Parathyroid adenoma (tissue), 2 donors: ENCODE measurements around the gene PTPN23.

ENCODE experiments used
- H2AFZ ChIP-seq: fragments of 300-600 bp; sonication (generic); one replicate; pipeline ENCODE4 v1.7.0; 2017; ENCODE audit warnings: antibody characterized with exemption, mild to moderate bottlenecking
- H3K27ac ChIP-seq: fragments of 300-600 bp; sonication (generic); one replicate; pipeline ENCODE4 v1.7.0; 2017
- H3K27me3 ChIP-seq: fragments of 300-600 bp; sonication (generic); one replicate; pipeline ENCODE4 v1.7.0; 2017; ENCODE audit warnings: low read length; ENCODE audit not compliant: control insufficient read depth, insufficient read depth
- H3K36me3 ChIP-seq: fragments of 300-600 bp; sonication (generic); one replicate; pipeline ENCODE4 v1.7.0; 2017; ENCODE audit warnings: low read length; ENCODE audit not compliant: control insufficient read depth, insufficient read depth
- H3K4me1 ChIP-seq: fragments of 300-600 bp; sonication (generic); one replicate; pipeline ENCODE4 v1.7.0; 2017; ENCODE audit warnings: control low read depth
- H3K4me2 ChIP-seq: fragments of 300-600 bp; sonication (generic); one replicate; pipeline ENCODE4 v1.7.0; 2017; ENCODE audit warnings: low read length
- H3K4me3 ChIP-seq: fragments of 300-600 bp; sonication (generic); one replicate; pipeline ENCODE4 v1.7.0; 2017; ENCODE audit warnings: low read depth, low read length
- H3K79me2 ChIP-seq: fragments of 300-600 bp; sonication (generic); one replicate; pipeline ENCODE4 v1.7.0; 2017; ENCODE audit warnings: control low read depth
- H3K9ac ChIP-seq: fragments of 300-600 bp; sonication (generic); one replicate; pipeline ENCODE4 v1.7.0; 2017; ENCODE audit warnings: mild to moderate bottlenecking
- H3K9me3 ChIP-seq: fragments of 300-600 bp; sonication (generic); one replicate; pipeline ENCODE4 v1.7.0; 2017; ENCODE audit warnings: low read length; ENCODE audit not compliant: control insufficient read depth
- TF ChIP-seq, protein P1 (sequence below): fragments of 300-600 bp; sonication (generic); IDR thresholded peaks from one replicate; pipeline ENCODE4 v1.7.0; 2017; ENCODE audit warnings: antibody characterized with exemption, mild to moderate bottlenecking
- donor health status: primary hyperparathyroidism.

Gene PTPN23

DNA sequence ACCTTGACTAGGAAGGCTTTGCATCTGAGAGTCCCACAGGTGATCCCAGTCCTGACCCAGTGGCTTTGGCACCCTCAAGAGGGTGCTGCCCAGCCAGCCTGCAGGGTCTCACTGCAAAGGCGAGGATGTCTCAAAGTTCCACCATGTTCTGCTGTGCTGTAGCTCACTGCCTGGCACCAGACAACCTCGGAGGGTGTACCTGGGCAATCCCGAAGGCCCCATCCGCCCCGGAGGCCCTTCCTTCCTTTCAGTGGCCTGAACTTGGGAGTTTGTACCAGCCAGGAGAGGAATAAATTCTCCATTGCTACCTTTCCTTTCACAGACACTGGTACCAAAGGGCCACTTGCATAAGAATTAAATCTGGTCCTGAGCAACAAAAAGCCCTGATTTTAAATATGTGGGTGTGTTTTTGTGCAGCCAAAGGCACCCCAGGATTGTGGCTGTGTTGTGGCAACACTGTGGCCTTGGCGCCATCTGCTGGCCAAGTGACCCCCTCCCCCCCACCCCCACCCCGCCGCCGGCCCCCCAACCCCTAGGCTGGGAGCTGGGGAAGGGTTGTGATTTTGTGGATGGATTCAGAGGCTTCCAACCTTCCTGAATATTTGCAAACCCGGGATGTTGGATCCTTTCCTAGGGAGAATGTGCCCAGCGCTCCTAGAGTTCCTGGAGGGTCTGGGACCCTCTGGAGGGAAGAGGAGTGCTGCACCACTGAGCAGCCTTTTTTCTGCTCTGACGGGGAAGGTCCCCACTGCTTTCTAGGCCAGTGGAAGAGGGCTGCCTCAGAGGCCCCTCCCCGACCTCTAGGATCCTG, 9.7 kb upstream of the PTPN23 start:
- no peaks in the 10 kb centered on the region for H3K36me3 ChIP-seq
- H3K4me3 ChIP-seq = no peak overlapping the region
- H3K27ac ChIP-seq = no peak overlapping the region
- TF ChIP-seq, protein P1, sequence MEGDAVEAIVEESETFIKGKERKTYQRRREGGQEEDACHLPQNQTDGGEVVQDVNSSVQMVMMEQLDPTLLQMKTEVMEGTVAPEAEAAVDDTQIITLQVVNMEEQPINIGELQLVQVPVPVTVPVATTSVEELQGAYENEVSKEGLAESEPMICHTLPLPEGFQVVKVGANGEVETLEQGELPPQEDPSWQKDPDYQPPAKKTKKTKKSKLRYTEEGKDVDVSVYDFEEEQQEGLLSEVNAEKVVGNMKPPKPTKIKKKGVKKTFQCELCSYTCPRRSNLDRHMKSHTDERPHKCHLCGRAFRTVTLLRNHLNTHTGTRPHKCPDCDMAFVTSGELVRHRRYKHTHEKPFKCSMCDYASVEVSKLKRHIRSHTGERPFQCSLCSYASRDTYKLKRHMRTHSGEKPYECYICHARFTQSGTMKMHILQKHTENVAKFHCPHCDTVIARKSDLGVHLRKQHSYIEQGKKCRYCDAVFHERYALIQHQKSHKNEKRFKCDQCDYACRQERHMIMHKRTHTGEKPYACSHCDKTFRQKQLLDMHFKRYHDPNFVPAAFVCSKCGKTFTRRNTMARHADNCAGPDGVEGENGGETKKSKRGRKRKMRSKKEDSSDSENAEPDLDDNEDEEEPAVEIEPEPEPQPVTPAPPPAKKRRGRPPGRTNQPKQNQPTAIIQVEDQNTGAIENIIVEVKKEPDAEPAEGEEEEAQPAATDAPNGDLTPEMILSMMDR = no peak
- H3K9me3 ChIP-seq = no peaks in the 10 kb centered on the region
- no peaks in the 10 kb centered on the region for H3K79me2 ChIP-seq
- no peak overlapping the region for H3K9ac ChIP-seq
- H3K4me2 ChIP-seq = no peak overlapping the region
- H3K4me1 ChIP-seq = no peaks in the 10 kb centered on the region
- no peak overlapping the region for H2AFZ ChIP-seq
- H3K27me3 ChIP-seq = no peaks in the 10 kb centered on the region

DNA sequence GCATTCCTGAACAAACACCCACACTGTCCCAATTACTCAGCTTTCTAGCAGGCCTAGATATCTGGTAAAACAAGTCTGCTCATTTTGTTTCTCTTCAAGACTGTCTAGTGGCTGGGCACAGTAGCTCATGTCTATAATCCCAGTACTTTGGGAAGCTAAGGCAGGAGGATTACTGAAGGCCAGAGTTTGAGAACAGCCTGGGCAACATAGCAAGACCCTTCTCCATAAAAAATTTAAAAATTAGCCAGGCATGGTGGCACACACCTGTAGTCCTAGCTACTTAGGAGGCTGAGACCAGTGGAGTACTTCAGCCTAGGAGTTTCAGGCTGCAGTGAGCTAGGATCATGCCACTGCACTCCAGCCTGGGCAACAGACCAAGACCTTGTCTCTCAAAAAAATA, 6.2 kb upstream of the PTPN23 start:
- H3K4me3 ChIP-seq = no peak overlapping the region
- no peaks in the 10 kb centered on the region for H3K4me1 ChIP-seq
- no peak overlapping the region for H3K9ac ChIP-seq
- H3K4me2 ChIP-seq = no peak overlapping the region
- no peaks in the 10 kb centered on the region for H3K9me3 ChIP-seq
- TF ChIP-seq, protein P1 = no peak
- H3K79me2 ChIP-seq = no peaks in the 10 kb centered on the region
- H3K36me3 ChIP-seq = no peaks in the 10 kb centered on the region
- H3K27me3 ChIP-seq = no peaks in the 10 kb centered on the region
- H2AFZ ChIP-seq = no peak overlapping the region
- no peak overlapping the region for H3K27ac ChIP-seq

DNA sequence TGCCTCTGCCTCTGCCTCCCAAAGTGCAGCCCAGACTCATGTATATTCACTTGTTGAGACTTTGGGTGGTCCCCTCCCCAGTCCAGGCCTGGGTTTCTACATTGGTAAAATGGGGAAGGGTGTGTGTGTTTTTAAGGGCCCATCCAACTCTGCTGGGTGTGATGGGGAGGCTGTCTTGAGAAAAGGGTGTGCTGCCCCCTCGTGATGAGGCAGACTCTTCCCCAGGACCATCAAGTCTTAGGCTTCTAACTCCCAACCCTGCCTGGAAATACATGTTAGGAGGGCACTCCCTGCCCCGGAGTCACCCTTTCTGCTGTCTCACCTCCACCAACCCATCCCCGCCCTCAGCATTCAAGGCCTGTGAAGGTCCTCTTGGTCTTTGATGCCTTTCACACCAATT, 4.4 kb upstream of the PTPN23 start:
- no peak overlapping the region for H2AFZ ChIP-seq
- TF ChIP-seq, protein P1 = no peak
- no peak overlapping the region for H3K4me3 ChIP-seq

DNA sequence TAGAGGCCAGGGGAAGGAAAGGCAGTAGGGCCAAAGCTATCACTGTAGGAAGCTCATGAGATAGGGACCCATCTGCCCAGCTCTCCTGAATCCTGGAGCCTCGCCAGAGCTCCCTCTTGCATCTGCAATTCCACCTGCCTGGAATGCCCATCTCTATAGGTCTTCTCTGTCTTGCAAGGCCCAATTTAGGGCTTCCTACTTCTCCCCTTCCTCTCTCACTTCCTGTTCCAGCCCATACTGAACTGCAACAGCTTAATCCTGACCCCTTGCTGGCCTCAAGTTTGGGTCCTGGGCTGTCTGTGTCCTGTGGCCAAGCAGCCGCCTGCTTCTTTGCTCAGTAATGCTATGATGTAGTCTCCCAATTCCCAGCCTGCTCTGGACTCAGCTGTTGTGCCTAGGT, 3.6 kb upstream of the PTPN23 start:
- no peak overlapping the region for H2AFZ ChIP-seq
- H3K4me3 ChIP-seq = no peak overlapping the region
- no peak overlapping the region for H3K27ac ChIP-seq
- TF ChIP-seq, protein P1 = no peak
- no peaks in the 10 kb centered on the region for H3K27me3 ChIP-seq
- no peaks in the 10 kb centered on the region for H3K4me1 ChIP-seq
- no peaks in the 10 kb centered on the region for H3K9me3 ChIP-seq
- peaks cover 5% of the 10 kb centered on the region for H3K79me2 ChIP-seq
- no peak overlapping the region for H3K9ac ChIP-seq
- no peaks in the 10 kb centered on the region for H3K36me3 ChIP-seq
- no peak overlapping the region for H3K4me2 ChIP-seq

More for the DNA sequence above, 4.4 kb upstream of the PTPN23 start:
- H3K4me1 ChIP-seq = no peaks in the 10 kb centered on the region
- no peaks in the 10 kb centered on the region for H3K9me3 ChIP-seq
- no peak overlapping the region for H3K27ac ChIP-seq
- H3K9ac ChIP-seq = no peak overlapping the region
- no peaks in the 10 kb centered on the region for H3K27me3 ChIP-seq
- H3K79me2 ChIP-seq = no peaks in the 10 kb centered on the region
- no peak overlapping the region for H3K4me2 ChIP-seq
- no peaks in the 10 kb centered on the region for H3K36me3 ChIP-seq

DNA sequence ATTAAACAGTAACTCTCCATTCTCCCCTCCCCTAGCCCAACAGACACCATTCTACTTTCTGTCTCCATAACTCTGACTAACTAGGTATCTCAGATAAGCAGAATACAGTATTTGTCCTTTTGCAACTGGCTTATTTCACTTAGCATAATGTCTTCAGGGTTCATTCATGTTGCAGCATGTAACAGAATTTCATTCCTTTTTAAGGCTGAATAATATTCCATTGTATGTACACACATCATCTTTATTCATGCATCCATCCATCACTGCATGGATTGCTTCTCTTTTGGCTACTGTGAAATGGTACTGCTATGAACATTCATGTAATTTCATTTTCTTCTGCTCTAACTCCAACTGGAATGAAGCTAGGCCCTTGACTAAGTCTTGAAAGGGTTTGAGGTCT, 2.0 kb upstream of the PTPN23 start:
- peaks cover 11% of the 10 kb centered on the region for H3K4me1 ChIP-seq
- H3K36me3 ChIP-seq = no peaks in the 10 kb centered on the region

More for the DNA sequence above, 2.0 kb upstream of the PTPN23 start:
- Histone ChIP-seq H2AFZ (no peak overlapping the region), H3K27ac (no peak overlapping the region), H3K4me3 (no peak overlapping the region), H3K4me2 (no peak overlapping the region), H3K79me2 (peaks cover 10% of the 10 kb centered on the region), H3K9me3 (no peaks in the 10 kb centered on the region), H3K27me3 (no peaks in the 10 kb centered on the region), H3K9ac (no peak overlapping the region)
- TF ChIP-seq, protein P1 = no peak
